Stromal cell of bone marrow (primary cell): ENCODE measurements around the gene GPRC5B.

Source experiments
- DNase-seq: peaks from one replicate; pipeline ENCODE4 v3.0.0-alpha.2; 2012; ENCODE audit warnings: low read depth

The GPRC5B gene

DNA sequence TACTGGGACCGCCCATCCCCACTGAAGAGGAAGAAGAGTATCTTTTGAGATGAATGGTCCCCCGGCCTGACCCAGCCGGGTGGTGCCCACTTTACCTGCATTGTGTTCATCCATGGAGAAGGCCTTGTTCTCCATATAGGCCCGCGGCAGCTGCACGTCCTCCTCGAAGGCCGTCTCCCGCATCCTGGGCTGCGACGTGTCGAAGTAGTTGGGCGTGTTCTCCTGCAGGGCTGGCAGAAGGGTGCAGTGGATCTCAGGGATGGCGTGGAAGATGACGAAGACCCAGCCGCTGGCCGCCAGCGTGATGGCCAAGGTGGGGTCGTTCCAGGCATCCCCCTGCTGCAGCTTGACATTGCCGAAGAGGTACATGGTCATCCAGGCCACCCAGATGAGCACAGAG is 12.9 kb downstream of the GPRC5B start:
- no peak for DNase-seq

- DNase-seq, result no peak
These were observed 16.2 kb downstream of the GPRC5B start for GRCh38 chr16:19868421-19868820.

DNA sequence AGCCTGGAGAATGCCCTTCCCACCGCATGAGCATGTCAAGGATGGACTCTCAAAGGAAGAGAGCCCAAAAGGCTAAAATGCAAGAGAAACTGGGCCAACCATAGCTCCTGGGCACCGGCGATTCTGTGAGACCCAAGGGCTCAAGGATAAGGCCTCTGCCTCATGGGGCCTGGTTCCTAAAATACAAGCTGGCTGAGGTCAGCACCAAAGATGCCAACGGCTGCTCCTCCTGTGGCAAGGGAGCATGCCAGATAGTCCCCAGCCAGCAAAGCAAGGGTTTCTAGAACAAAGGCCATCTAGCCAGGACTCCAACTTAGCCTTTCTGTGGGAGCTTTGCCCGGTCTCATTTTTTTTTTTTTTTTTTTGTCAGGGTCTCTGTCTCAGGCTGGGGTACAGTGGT is 20.1 kb downstream of the GPRC5B start:
- DNase-seq, result no peak

GRCh38 chr16:19863990-19864389 is 20.7 kb downstream of the GPRC5B start:
- DNase-seq, result no peak

- no peak for DNase-seq
These were observed 22.8 kb downstream of the GPRC5B start for GRCh38 chr16:19861811-19862327.

DNA sequence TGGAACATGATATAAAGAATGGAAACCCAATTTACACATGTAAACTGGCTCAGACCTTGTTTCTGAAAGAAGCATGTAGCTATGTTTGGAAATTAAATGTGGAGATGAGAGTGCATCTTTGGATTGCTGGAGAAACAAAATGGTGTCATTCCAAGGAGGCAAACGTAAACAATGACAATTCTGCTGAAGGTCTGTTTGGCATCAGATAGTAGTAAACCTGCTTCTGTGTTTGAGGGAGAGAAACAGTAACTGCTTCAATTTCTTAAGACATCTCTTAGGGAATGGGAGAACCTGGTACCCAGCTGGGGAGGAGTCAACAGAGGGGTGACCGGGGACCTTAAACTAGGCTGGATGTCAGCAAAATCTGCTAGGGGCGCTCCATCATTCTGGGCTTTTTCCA is 23.5 kb downstream of the GPRC5B start:
- no peak for DNase-seq

DNA sequence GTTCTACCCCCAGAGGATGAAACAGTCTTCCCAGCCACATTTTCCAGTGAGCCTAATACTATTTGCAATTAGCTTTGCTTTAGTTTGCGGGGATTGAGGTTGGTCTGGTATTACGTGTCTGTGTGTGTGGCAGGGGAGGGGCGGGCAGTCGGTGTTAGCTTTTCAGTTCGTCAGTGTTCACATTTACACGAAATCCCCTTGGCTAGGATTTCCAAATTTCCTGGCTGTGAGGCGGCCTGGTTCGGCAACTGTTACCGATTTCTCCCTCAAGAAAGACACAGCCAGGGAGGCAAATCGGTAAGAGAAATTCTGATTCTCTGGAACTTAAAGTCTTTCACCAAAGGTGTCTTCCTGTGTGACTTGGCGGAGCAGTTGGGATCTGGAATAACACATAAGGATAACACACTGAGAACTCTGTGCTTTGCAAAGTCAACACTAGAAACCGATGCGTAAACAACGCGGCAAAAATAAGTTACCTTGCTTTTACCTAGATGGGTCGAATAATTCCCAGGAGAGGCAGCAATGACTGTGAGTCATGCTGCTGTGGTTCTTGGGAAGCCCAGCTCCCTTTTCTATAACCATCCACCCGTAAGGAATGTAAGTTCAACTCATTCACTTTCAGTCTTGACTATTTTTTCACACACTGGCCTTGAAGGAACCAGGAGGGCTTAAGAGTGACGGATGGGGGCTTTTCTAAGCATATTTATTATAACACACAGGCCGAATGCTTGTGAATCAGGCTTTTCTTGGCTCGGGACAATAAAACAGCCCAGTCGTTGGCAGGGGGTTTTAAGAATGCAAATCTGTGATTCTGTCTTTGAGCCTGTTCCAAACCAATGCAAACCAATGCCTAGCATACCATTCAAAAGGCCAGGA is 24.2 kb downstream of the GPRC5B start:
- no peak for DNase-seq

- DNase-seq, result no peak
These were observed 25.0 kb downstream of the GPRC5B start for GRCh38 chr16:19859603-19860002.

DNA sequence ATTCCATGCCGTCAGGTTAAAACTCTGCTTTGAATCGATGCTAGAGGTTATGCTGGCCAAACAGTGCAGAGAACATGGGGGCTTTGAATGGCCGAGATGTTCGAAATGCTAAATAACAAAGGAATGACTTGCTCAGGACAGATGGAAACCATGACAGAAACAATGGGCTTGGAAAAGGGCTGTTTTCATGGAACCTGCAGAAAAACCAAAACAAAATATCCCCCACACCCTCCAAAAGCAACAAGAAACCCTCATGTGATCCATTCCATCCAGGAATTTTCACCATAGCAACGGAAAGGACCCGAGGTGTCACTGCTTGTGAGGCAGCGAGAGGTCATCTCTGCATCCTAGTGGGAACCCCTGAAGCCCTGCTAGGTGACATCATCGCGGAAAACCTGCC is 25.5 kb downstream of the GPRC5B start:
- DNase-seq, result no peak

- DNase-seq, result no peak
These were observed 26.2 kb downstream of the GPRC5B start for GRCh38 chr16:19858340-19859018.

- no peak for DNase-seq
These were observed 26.9 kb downstream of the GPRC5B start for GRCh38 chr16:19857593-19858339.

DNA sequence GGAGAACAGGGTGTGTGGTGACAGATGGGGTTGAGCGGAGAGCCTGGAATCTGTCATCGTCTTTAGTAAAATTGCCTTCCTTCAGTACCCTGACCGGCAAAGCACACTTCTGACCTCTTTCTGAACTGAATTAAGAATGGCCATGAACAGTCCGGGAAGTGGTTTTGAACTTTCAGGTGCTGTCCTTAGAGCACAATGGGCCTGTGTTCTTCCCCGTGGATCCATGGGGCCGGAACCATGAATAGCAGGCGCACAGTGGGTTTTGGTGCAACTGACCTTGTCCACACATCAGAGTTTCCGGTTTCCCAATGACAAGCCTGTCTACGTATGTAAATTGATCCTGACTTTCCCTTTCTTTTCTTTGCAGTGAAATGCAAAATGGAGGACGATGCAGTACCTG is 28.5 kb downstream of the GPRC5B start:
- DNase-seq, result no peak

DNA sequence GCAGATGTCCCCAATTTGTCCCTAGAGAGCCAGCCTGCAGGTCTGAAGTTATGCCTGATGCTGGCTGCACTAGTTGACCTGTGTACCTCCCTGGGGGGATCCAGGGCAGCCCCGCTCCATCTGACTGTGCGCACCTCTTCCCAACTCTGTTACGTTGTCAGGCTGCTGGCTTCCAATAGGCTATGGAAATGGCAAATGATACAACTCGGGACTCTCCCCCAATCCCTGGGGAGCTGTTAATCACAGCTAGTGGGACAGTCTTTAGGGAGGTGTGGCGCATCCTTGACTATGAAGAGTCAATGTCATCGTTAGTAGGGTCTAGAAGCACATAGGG is 30.1 kb downstream of the GPRC5B start:
- no peak for DNase-seq

DNA sequence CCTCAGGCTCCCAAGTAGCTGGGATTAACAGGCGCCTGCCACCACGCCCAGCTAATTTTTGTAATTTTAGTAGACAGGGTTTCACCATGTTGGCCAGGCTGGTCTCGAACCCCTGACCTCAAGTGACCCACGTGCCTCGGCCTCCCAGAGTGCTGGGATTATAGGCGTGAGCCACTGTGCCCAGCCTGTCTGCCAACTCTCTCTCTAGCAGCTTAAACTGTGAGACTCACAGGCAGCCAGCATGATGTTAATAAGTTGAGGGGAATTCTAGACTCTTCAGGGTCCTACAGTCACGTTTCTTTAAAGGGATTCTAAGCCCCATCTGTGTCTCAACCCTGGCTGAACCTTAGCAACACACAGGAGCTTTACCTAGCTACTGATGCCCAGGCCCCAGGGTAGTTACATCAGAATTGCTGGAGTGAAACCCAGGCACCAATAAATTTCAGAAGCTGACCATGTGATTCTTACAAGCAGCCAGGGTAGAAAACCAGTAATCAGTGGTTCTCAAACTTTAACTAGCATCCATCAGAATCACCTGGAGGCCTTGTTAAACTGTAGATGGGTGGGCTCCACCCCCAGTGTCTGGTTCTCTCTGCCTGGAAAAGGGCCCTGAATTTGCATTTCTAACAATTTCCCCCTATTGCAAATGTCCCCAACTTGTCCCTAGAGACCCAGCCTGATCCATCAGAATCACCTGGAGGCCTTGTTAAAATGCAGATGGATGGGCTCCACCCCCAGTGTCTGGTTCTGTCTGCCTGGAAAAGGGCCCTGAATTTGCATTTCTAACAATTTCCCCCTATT is 30.7 kb downstream of the GPRC5B start:
- DNase-seq, result no peak

DNA sequence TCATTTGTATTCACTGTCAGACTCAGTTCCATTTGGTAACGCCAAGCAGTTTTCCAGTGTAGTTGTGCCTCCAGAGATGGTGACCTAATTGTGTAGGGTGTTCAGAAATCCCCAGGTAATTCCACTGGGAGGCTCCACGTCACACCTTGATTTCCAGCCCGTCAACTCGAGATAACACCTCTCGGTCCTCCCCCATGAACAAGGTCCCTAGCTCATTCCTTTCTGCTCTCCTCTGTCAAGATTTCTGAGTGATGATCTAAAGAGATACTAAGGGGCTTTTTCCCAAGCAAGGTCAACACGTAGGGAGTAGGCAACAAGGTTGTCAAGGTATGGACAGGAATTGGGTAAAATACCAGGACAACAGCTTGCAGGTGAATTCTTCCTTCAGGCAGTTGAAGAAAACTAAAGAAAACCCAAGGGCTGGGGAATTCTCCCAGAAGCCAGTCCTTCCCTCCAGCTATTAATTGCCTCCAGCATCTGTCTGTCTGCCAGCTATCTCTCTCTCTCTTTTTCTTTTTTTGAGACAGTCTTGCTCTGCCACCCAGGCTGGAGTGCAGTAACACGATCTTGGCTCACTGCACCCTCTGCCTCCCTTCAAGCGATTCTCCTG is 31.4 kb downstream of the GPRC5B start:
- DNase-seq, result no peak

GRCh38 chr16:19851476-19851875 is 33.2 kb downstream of the GPRC5B start:
- DNase-seq, result no peak

- DNase-seq, result no peak
These were observed 34.4 kb downstream of the GPRC5B start for GRCh38 chr16:19850131-19850817.

DNA sequence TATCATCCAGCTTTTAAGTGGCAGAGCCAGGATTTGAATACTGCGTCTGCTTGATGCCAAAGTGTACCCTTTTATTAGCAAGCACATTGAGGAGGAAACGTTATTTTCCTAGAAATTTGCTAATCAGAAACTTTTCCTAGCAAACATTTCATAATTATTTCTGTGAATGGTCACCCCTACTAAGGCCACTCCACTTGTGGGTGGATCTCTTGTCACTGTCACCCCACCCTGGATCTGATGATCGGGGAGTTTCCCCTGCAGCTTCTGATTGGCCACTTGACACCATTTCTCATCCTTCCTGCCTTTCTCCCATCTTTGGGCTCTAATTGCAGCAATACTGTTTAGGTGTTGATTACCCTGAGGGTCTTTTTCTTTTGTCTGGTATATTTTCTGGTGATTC is 35.9 kb downstream of the GPRC5B start:
- DNase-seq, result no peak

- DNase-seq, result no peak
These were observed 38.2 kb downstream of the GPRC5B start for GRCh38 chr16:19846436-19846835.

DNA sequence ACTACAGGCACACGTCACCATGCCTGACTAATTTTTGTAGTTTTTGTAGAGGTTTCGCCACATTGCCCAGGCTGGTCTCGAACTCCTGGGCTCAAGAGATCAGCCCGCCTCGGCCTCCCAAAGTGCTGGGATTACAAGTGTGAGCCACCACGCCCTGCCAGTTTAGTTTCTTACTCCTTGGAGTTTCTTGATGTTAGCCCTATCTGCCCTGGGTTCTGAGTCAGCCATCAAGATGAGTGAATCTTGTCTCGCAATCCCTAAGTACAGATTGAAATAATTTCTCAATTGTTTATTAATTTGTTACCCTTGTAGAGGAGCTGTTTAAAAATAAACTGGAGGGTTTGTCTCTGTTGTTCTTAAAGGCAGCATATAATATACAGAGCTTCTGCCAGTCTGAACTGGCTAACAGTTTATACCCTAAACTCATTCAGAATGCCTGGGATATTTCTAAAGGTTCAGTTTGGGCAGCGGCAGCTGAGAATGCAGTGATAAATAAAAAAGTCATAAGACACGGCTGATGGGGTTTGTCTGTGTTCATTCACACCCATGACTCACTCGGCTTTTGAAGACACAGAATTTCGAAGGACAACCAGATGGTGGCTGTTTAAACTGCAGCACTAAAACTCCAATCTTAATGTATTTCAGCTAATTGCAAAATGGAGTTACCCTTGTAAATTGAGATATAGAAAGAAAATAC is 39.6 kb downstream of the GPRC5B start:
- DNase-seq, result no peak
